Activated T-helper 17 cell treated with anti-CD3 and anti-CD28 coated beads, Interleukin-2, amount 50 U/mL, for 72 hours (primary cell): Measurements from ENCODE around the gene FGF3. TPM values are rescaled to one million over a fixed set of nuclear protein-coding genes. Genes with fewer than 3 reads are reported as not detected.

Experiments used
- ATAC-seq: fragments of 150-1000 bp; cut with Tn5 transposase; replicated peaks from 2 replicates; pipeline ENCODE4 v1.10.0; 2021; ENCODE audit warnings: mild to moderate bottlenecking, moderate library complexity
- H3K27ac Mint-ChIP-seq: one replicate; pipeline ENCODE4 v1.8.0; 2022; ENCODE audit warnings: mixed read lengths
- H3K27me3 Mint-ChIP-seq: one replicate; pipeline ENCODE4 v1.8.0; 2022; ENCODE audit warnings: mixed read lengths
- H3K36me3 Mint-ChIP-seq: one replicate; pipeline ENCODE4 v1.8.0; 2022; ENCODE audit warnings: low read depth, mild to moderate bottlenecking, mixed read lengths
- H3K4me1 Mint-ChIP-seq: one replicate; pipeline ENCODE4 v1.8.0; 2022; ENCODE audit warnings: mixed read lengths
- H3K4me3 Mint-ChIP-seq: one replicate; pipeline ENCODE4 v1.8.0; 2022; ENCODE audit warnings: mild to moderate bottlenecking, mixed read lengths
- H3K9me3 Mint-ChIP-seq: one replicate; pipeline ENCODE4 v1.8.0; 2022; ENCODE audit warnings: mixed read lengths
- total RNA-seq, 2 donors: library from RNA; stranded (reverse); gene quantifications; one replicate each; pipeline ENCODE4 v1.2.3, GENCODE V29; 2022

FGF3 gene
- total RNA-seq, 2 donors from 2014 or later, result not detected

- Mint-ChIP-seq H3K4me3 (no peak overlapping the region), H3K4me1 (no peaks in the 10 kb centered on the region), H3K9me3 (no peaks in the 10 kb centered on the region), H3K36me3 (no peaks in the 10 kb centered on the region), H3K27ac (no peak overlapping the region), H3K27me3 (peaks cover 25% of the 10 kb centered on the region)
- ATAC-seq, result no peak
Measured at GRCh38 chr11:69808667-69809086, 10.5 kb downstream of the FGF3 start.

GRCh38 chr11:69807106-69807815 is 12.0 kb downstream of the FGF3 start:
- no peaks in the 10 kb centered on the region for H3K9me3 Mint-ChIP-seq
- no peak overlapping the region for H3K27ac Mint-ChIP-seq
- H3K27me3 Mint-ChIP-seq, result peaks cover 22% of the 10 kb centered on the region
- no peak overlapping the region for H3K4me3 Mint-ChIP-seq
- ATAC-seq, result no peak
- H3K36me3 Mint-ChIP-seq, result no peaks in the 10 kb centered on the region
- no peaks in the 10 kb centered on the region for H3K4me1 Mint-ChIP-seq

GRCh38 chr11:69804769-69805508 is 14.3 kb downstream of the FGF3 start:
- H3K36me3 Mint-ChIP-seq, result no peaks in the 10 kb centered on the region
- H3K4me3 Mint-ChIP-seq, result no peak overlapping the region
- H3K4me1 Mint-ChIP-seq, result no peaks in the 10 kb centered on the region
- H3K27ac Mint-ChIP-seq, result no peak overlapping the region
- ATAC-seq, result no peak
- H3K9me3 Mint-ChIP-seq, result no peaks in the 10 kb centered on the region
- H3K27me3 Mint-ChIP-seq, result peaks cover 22% of the 10 kb centered on the region

- no peak overlapping the region for H3K4me3 Mint-ChIP-seq
- no peak overlapping the region for H3K27ac Mint-ChIP-seq
- peaks cover 16% of the 10 kb centered on the region for H3K27me3 Mint-ChIP-seq
- no peaks in the 10 kb centered on the region for H3K4me1 Mint-ChIP-seq
- no peaks in the 10 kb centered on the region for H3K36me3 Mint-ChIP-seq
- no peak for ATAC-seq
- no peaks in the 10 kb centered on the region for H3K9me3 Mint-ChIP-seq
Measured at GRCh38 chr11:69803604-69804218, 15.5 kb downstream of the FGF3 start.

- no peaks in the 10 kb centered on the region for H3K36me3 Mint-ChIP-seq
- no peak overlapping the region for H3K27ac Mint-ChIP-seq
- ATAC-seq, result no peak
- H3K9me3 Mint-ChIP-seq, result no peaks in the 10 kb centered on the region
- H3K27me3 Mint-ChIP-seq, result peaks cover 15% of the 10 kb centered on the region
- H3K4me3 Mint-ChIP-seq, result no peak overlapping the region
- no peaks in the 10 kb centered on the region for H3K4me1 Mint-ChIP-seq
Measured at GRCh38 chr11:69803022-69803421, 16.2 kb downstream of the FGF3 start.

GRCh38 chr11:69802590-69802989 is 16.6 kb downstream of the FGF3 start:
- ATAC-seq, result no peak
- Mint-ChIP-seq H3K27ac (no peak overlapping the region), H3K4me1 (no peaks in the 10 kb centered on the region), H3K4me3 (no peak overlapping the region), H3K9me3 (no peaks in the 10 kb centered on the region), H3K27me3 (peaks cover 13% of the 10 kb centered on the region), H3K36me3 (no peaks in the 10 kb centered on the region)

- no peaks in the 10 kb centered on the region for H3K9me3 Mint-ChIP-seq
- no peaks in the 10 kb centered on the region for H3K4me1 Mint-ChIP-seq
- H3K27ac Mint-ChIP-seq, result no peak overlapping the region
- H3K36me3 Mint-ChIP-seq, result no peaks in the 10 kb centered on the region
- H3K27me3 Mint-ChIP-seq, result peaks cover 8% of the 10 kb centered on the region
- no peak for ATAC-seq
- H3K4me3 Mint-ChIP-seq, result no peak overlapping the region
Measured at GRCh38 chr11:69801513-69802335, 17.5 kb downstream of the FGF3 start.

GRCh38 chr11:69800278-69800677 is 18.9 kb downstream of the FGF3 start:
- no peak for ATAC-seq
- Mint-ChIP-seq H3K9me3 (no peaks in the 10 kb centered on the region), H3K4me3 (no peak overlapping the region), H3K36me3 (no peaks in the 10 kb centered on the region), H3K4me1 (no peaks in the 10 kb centered on the region), H3K27ac (no peak overlapping the region), H3K27me3 (peaks cover under 1% of the 10 kb centered on the region)

- Mint-ChIP-seq H3K27ac (no peak overlapping the region), H3K9me3 (no peaks in the 10 kb centered on the region), H3K4me1 (no peaks in the 10 kb centered on the region), H3K4me3 (no peak overlapping the region), H3K27me3 (no peaks in the 10 kb centered on the region), H3K36me3 (no peaks in the 10 kb centered on the region)
- peak; percentile 47 for ATAC-seq
Measured at GRCh38 chr11:69799582-69799981, 19.6 kb downstream of the FGF3 start.

GRCh38 chr11:69799097-69799496 is 20.1 kb downstream of the FGF3 start:
- Mint-ChIP-seq H3K36me3 (no peaks in the 10 kb centered on the region), H3K27me3 (no peaks in the 10 kb centered on the region), H3K4me1 (no peaks in the 10 kb centered on the region), H3K9me3 (no peaks in the 10 kb centered on the region), H3K27ac (no peak overlapping the region), H3K4me3 (no peak overlapping the region)
- ATAC-seq, result no peak

GRCh38 chr11:69797737-69798528 is 21.3 kb downstream of the FGF3 start:
- no peak for ATAC-seq
- peaks cover 2% of the 10 kb centered on the region for H3K27me3 Mint-ChIP-seq
- H3K36me3 Mint-ChIP-seq, result no peaks in the 10 kb centered on the region
- no peaks in the 10 kb centered on the region for H3K4me1 Mint-ChIP-seq
- no peak overlapping the region for H3K4me3 Mint-ChIP-seq
- no peak overlapping the region for H3K27ac Mint-ChIP-seq
- H3K9me3 Mint-ChIP-seq, result no peaks in the 10 kb centered on the region

- H3K4me3 Mint-ChIP-seq, result no peak overlapping the region
- no peaks in the 10 kb centered on the region for H3K36me3 Mint-ChIP-seq
- no peak overlapping the region for H3K27ac Mint-ChIP-seq
- H3K9me3 Mint-ChIP-seq, result no peaks in the 10 kb centered on the region
- ATAC-seq, result no peak
- H3K27me3 Mint-ChIP-seq, result peaks cover 4% of the 10 kb centered on the region
- H3K4me1 Mint-ChIP-seq, result no peaks in the 10 kb centered on the region
Measured at GRCh38 chr11:69797156-69797555, 22.1 kb downstream of the FGF3 start.

- no peaks in the 10 kb centered on the region for H3K36me3 Mint-ChIP-seq
Measured at GRCh38 chr11:69796063-69796462, 23.2 kb downstream of the FGF3 start.

More at GRCh38 chr11:69796063-69796462, 23.2 kb downstream of the FGF3 start:
- Mint-ChIP-seq H3K27me3 (peaks cover 4% of the 10 kb centered on the region), H3K4me1 (no peaks in the 10 kb centered on the region), H3K9me3 (no peaks in the 10 kb centered on the region), H3K27ac (no peak overlapping the region), H3K4me3 (no peak overlapping the region)
- ATAC-seq, result no peak
